ENCODE data around the gene ABCA13.

DNA sequence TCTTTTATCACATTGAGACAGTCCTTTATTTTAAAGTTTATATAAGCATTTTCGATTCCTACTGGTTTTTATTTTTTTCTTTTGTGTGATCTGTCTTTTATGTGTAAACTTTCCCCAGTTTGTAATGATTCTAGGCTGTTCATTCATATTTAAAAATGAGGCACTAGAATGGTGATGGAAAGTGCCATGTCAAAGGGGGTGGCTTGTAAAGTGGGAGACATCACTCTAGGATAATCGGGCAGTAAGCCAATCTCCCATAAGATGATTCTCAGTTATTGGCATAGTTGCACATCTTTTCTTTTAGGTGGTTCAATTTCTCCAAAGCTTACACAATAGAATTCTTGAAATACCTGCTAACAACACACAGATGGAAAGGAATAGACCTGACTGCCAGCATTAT, 90.4 kb downstream of the ABCA13 start:
- TF ChIP-seq ZNF76 (tag by site-specific recombination; IDR thresholded peaks at IDR 0.05; ENCODE audit: borderline replicate concordance, low read depth) (no peak), PRDM6 (tag by site-specific recombination; IDR thresholded peaks at IDR 0.05) (no peak)
- TF ChIP-seq, protein P1, sequence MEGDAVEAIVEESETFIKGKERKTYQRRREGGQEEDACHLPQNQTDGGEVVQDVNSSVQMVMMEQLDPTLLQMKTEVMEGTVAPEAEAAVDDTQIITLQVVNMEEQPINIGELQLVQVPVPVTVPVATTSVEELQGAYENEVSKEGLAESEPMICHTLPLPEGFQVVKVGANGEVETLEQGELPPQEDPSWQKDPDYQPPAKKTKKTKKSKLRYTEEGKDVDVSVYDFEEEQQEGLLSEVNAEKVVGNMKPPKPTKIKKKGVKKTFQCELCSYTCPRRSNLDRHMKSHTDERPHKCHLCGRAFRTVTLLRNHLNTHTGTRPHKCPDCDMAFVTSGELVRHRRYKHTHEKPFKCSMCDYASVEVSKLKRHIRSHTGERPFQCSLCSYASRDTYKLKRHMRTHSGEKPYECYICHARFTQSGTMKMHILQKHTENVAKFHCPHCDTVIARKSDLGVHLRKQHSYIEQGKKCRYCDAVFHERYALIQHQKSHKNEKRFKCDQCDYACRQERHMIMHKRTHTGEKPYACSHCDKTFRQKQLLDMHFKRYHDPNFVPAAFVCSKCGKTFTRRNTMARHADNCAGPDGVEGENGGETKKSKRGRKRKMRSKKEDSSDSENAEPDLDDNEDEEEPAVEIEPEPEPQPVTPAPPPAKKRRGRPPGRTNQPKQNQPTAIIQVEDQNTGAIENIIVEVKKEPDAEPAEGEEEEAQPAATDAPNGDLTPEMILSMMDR (tag by site-specific recombination; IDR thresholded peaks at IDR 0.05) = no peak
